HG02973 (cell line): ENCODE measurements around the gene SDK2.
"Not testable (repeated sequence)": the region's sequence is repeated elsewhere in the genome, so short reads cannot be mapped to it uniquely, and the experiment has no call there.

Experiments
- ATAC-seq: cut with Tn5 transposase; IDR thresholded peaks from one replicate; pipeline ENCODE4 v1.9.1; 2021; ENCODE audit warnings: moderate library complexity; ENCODE audit not compliant: unreplicated experiment

Gene SDK2

GRCh38 chr17:73466704-73467433 lies 177.4 kb downstream of the SDK2 start:
- no peak for ATAC-seq

GRCh38 chr17:73465953-73466230 lies 178.4 kb downstream of the SDK2 start:
- no peak for ATAC-seq

GRCh38 chr17:73465130-73465952 lies 178.9 kb downstream of the SDK2 start:
- no peak for ATAC-seq

GRCh38 chr17:73464447-73464846 lies 179.8 kb downstream of the SDK2 start:
- no peak for ATAC-seq

- ATAC-seq: no peak
Measured at GRCh38 chr17:73463821-73464220, 180.4 kb downstream of the SDK2 start.

GRCh38 chr17:73462823-73463222 lies 181.4 kb downstream of the SDK2 start:
- ATAC-seq: no peak

GRCh38 chr17:73459980-73460379 lies 184.3 kb downstream of the SDK2 start:
- no peak for ATAC-seq

- ATAC-seq: no peak
Measured at GRCh38 chr17:73455767-73456166, 188.5 kb downstream of the SDK2 start.

GRCh38 chr17:73455050-73455687 lies 189.1 kb downstream of the SDK2 start:
- ATAC-seq: no peak

- ATAC-seq: not testable (repeated sequence)
Measured at GRCh38 chr17:73453494-73453893, 190.8 kb downstream of the SDK2 start.

GRCh38 chr17:73453090-73453489 lies 191.2 kb downstream of the SDK2 start:
- ATAC-seq: no peak

- no peak for ATAC-seq
Measured at GRCh38 chr17:73452009-73452408, 192.2 kb downstream of the SDK2 start.

- ATAC-seq: no peak
Measured at GRCh38 chr17:73447319-73447718, 196.9 kb downstream of the SDK2 start.

- ATAC-seq: no peak
Measured at GRCh38 chr17:73446617-73447016, 197.6 kb downstream of the SDK2 start.

- ATAC-seq: no peak
Measured at GRCh38 chr17:73445466-73445865, 198.8 kb downstream of the SDK2 start.

GRCh38 chr17:73444021-73444420 lies 200.2 kb downstream of the SDK2 start:
- no peak for ATAC-seq

GRCh38 chr17:73439597-73439996 lies 204.6 kb downstream of the SDK2 start:
- no peak for ATAC-seq

- no peak for ATAC-seq
Measured at GRCh38 chr17:73437826-73438225, 206.4 kb downstream of the SDK2 start.

- no peak for ATAC-seq
Measured at GRCh38 chr17:73436954-73437353, 207.3 kb downstream of the SDK2 start.

- no peak for ATAC-seq
Measured at GRCh38 chr17:73435412-73435811, 208.8 kb downstream of the SDK2 start.

- ATAC-seq: no peak
Measured at GRCh38 chr17:73434154-73434553, 210.1 kb downstream of the SDK2 start.

GRCh38 chr17:73433501-73433900 lies 210.7 kb downstream of the SDK2 start:
- no peak for ATAC-seq
